Activated CD4-positive, CD25-positive, alpha-beta regulatory T cell treated with anti-CD3 and anti-CD28 coated beads, Interleukin-2, amount 50 U/mL, for 24 hours (primary cell): ENCODE measurements around the gene PARD3.
"Not testable (repeated sequence)": the region's sequence is repeated elsewhere in the genome, so short reads cannot be mapped to it uniquely, and the experiment has no call there.

Experiments used
- ATAC-seq, 2 donors: fragments of 150-1000 bp; cut with Tn5 transposase; one replicate each; pipeline ENCODE4 v1.10.0; 2021; ENCODE audit warnings: mild to moderate bottlenecking in 1 of 2, moderate library complexity in 1 of 2

Gene PARD3

DNA sequence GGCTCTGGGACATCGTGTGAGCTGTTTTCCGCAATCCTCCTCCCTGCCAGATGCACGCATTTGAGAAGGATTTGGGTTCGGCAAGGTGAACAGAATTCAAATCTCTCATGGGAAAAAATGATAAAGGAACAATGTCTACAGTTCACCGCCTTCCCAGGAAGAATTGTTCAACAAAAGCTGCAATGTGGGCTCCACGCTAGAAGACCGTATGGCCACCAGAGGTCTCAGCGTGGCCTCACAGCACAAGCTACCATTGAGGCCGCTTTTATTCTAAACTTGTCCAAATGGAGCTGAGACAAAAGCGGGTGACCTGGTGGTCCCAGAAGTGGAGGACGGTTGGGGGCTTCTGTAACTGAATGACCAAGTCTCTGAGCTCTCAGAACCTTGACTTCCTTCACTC lies 733.1 kb downstream of the PARD3 start:
- no peak for ATAC-seq

DNA sequence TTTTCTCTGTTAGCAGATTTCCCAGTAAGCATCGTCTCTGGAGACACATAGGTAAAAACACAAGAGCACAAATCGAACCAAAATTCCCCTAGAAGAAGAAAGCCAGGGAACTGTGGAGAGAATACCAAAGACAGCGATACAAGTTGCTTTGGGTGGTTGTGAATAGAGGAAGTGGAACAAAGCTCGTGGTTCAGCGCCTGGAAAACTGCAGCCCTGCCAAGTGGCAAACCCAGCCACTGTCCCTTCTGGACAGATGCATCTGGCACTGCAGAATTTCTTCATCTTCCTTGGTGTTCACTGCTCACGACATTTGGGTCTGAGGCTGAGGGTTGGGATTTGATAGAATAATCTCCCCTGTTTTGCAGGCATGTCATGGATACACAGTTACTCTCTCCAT lies 733.8 kb downstream of the PARD3 start:
- no peak for ATAC-seq

DNA sequence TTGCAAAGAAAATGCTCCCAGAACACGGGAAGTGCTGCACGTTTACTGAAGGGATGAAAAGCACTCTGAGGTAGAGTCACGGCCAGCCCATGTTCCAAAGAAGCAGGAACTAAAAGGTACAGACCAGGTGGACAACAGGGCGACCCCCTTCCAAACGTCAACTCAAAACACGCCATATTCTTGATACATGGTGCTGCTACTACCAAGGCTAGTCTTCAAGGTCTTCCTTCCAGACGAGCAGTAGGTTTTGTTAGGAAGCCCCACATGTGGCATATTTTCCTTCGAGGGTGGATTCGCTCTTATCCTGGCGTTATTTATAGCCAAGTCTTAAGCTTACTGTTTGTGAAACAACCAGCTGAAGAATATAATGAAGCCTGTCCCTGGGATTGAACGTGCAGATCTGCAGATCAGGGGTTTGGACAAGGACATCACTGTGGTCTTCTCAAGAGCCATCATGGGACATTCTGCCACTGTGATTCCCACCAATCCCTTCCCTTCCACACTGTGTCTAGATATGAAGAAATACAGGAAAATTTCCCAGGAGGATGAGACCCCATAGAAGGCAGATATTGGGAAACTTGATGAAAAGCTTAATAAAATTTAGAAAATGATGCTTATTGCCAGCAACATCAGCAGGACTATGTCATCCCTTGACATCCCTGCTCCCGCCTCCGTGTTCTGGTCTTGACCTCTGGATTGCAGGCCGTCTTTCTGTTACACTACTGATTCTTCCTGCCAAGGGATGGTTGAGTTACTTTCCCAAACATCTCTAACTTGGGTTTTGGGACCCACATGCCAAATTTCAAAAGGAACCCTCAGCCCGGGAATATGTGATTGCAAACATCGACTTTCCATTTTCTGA lies 734.4 kb downstream of the PARD3 start:
- ATAC-seq: no peak

DNA sequence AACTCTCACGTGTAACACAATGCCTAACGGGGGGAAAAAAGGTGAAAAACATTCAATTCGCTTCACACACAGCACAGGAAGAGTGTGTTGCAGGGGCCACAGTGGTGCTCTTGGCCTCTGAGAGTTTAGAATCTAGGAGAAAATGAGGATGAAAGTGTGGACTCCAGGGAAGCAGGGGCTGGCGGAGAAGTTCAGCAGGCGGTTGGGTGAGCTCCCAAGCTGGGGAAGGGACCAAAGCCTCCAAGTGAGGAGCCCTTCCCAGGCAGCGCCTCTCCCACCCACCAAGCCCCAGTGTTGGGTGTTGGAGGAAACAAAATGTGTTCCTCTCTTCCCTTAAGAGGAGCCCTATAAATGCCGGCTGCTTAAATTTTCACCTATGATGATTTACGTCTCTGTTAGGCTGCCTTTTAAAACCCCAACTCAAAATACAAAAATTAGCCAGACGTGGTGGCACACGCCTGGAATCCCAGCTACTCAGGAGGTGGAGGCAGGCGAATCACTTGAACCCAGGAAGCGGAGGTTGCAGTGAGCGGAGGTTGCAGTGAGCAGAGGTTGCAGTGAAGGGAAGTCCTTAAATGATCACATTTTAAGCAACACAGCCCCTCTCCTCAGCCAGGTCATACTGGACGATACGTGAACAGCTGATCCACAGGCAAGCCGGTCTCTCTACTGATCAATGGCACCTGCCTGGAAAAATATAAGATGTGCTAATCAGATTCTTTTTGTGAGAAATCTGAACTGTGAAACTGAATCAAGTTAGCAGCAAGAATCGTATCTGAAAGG lies 735.2 kb downstream of the PARD3 start:
- ATAC-seq: no peak

DNA sequence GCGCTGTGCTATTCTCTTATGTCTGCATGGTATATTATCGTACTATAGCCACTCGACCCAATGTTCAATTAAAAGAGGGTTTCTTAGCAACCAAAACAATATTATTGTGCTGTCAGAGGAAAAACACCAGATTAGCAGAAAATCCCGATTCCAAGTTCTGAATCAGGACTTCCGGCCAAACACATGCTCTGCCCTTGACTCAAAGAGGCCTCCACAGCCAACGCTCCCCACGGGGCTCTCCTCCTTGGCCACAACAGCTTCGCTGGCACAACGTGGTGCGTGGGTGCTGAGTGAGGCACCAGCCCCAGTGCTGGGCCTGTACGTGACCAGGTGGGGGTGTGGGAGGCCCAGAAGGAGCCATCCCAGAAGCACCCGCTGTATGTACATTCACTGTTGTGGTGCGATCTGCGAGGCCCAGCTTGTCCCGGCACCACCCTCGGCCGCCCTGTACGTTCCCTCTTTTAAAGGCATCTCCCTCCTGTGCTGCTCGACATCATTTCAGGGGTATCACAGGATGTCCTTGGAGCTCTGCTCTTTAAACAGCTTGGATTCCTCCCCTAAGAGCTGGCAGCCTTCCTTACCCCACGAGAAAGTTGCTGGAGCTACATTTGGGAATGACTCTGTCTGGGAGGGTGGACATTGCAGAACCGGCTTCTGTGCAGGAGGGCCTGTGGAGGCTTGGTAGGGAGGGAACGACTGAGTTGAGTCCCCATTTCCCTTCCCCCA lies 736.2 kb downstream of the PARD3 start:
- ATAC-seq: no peak

DNA sequence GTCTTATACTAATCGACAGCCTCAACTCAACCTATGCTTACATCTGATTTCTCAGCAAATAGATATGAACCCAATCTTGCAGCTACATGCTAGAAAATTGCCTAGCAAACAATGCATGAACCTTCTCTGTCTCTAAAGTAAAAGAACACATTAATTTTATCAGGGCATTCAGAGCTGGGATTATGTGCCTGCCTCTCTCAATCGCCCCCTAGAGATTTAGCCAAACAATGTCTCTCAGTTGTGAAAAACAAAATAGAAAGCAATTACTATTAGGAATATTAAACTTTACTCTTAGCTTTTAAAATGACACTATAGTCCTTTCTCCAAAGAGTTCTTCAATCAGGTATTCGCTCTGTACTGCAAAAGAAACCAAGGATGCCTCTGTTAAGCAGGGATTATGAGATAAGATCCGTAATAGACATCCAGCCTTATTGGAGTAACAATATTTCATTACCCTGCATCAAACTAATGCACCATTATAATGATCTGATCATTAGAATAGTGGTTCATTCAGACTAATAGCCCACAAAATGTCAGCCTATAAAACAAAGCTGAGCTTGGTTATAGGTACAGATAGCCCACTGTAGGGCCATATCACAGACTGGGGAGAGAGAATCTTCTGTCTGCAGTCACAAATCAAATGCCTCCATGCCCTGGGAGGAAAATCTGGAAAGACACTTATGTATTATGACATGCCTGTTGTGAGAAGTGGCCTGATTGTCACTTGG lies 736.9 kb downstream of the PARD3 start:
- no peak for ATAC-seq

DNA sequence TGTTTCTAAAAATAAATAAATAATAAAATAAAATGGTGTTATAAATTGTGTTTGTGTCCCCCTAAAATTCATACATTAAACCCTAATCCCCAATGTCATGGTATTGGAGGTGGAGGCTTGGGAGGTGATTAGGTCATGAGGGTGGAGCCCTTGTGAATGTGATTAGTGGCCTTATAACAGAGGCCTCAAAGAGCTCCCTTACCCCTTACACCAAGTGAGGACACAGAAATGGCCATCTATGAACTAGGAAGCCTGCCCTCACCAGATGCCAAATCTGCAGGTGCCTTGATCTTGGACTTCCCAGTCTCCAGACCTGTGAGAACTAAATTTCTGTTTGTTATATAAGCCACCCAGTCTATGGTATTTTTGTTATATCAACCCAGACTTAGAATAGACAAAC lies 738.7 kb downstream of the PARD3 start:
- ATAC-seq: no peak

DNA sequence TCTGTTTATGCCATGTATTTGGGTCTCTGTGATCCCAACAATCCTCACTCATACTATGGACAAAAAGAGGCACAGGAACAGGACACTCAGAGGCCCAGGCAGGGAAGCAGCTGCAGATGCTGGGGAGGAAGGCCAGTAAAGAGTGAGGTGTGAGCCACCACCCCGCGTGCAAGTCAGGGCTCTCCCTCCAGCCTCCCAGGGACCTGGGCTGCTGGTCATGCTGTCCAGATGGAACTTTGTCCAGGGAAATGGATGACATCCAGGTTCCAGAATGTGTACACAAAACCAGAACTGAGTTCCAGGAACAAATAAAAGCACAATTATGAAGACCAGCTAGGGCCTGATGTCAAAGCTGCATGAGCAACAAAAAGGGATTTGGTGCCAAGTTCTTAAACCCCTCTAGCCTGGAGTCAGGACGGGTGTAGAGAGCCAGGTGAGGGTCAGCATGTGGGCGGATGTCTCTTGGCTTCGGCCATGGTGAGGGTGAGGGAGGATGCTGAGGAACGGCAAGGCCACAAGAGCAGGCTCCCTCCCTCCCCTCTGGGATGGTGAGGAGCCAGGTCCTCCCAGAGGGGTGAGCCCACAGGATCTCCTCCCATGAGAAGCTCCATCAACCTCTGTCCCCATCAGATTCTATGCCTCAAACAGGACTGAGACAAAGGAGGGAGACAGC lies 739.7 kb downstream of the PARD3 start:
- no peak for ATAC-seq

DNA sequence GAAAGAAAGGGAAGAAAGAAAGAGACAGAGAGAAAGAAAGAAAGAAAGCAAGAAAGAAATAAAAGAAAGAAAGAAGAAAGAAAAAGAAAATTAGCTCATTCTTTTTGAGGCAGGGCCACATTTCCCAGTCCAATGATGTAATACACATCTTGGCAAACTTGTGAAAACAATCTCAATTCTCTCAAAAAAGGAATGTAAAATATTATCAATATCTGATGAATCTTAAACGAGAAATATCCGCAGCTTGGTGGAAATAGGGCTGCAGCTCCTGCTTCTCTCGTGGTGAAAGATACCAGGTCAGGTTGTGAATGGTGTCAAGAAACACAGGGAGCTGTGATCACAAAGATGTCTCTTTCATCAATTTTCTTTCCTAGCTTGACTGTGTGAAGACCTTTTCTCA lies 741.0 kb downstream of the PARD3 start:
- no peak for ATAC-seq

DNA sequence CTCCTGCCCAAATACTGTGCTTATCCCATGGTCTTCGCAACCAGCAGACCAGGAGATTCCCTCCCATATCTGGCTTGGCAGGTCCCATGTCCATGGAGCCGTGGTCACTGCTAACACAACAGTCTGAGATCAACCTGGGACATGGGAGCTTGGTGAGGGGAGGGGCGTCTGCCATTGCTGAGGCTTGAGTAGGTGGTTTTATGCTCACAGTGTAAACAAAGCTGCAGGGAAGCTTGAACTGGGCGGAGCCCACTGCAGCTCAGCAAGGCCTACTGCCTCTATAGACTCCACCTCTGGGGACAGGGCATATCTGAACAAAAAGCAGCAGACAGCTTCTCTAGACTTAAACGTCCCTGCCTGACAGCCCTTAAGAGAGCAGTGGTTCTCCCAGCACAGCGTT lies 747.4 kb downstream of the PARD3 start:
- ATAC-seq: not testable (repeated sequence)

DNA sequence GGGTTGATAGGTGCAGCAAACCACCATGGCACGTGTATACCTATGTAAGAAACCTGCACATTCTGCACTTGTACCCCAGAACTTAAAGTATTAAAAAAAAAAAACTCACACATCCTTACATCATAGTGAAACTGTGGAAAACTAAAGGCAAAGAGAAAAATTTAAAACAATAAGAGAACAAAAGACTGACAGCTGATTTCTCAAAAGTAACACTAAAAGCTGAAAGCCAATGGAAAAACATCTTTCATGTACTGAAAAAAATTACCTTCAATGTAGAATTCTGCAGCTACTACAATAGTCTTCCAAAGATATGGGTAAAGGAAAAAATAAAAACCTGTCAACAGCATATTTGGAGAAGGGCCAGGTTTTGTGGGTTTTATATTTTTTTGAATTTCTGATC lies 751.5 kb downstream of the PARD3 start:
- no peak for ATAC-seq

DNA sequence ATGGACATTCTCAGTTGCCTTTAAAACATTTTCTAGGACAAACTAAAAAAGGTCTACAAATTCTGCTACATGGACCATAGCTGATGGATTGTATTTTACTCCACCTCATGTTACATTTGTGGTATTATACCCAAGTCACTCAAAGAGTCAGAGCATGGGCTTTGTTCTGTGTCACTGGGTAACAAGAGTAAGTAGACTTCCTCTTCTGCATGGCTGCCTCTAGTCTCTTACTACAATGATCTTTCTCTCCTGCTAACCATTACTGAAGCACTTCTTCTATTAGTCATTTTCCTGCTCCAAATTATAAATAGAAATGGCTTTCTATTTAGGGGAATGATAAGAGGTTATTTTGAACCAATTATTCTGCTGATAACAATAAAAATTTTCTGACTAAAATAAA lies 753.3 kb downstream of the PARD3 start:
- ATAC-seq: no peak
